GM19025 (cell line): ENCODE results near the gene HMCN2.

ENCODE experiments used
- ATAC-seq: cut with Tn5 transposase; IDR thresholded peaks from one replicate; pipeline ENCODE4 v1.9.1; 2021; ENCODE audit warnings: mild to moderate bottlenecking, low read depth, moderate library complexity; ENCODE audit not compliant: unreplicated experiment

Gene HMCN2

GRCh38 chr9:130265431-130266235 lies at the start of gene HMCN2:
HMCN2 (plus strand) TSS chr9:130265760; CDS start chr9:130265879, 119 bp downstream.
- ATAC-seq, result no peak

GRCh38 chr9:130217838-130218237 lies 47.7 kb upstream of the HMCN2 start:
- ATAC-seq, result no peak

GRCh38 chr9:130219661-130220096 lies 45.9 kb upstream of the HMCN2 start:
- ATAC-seq, result no peak

GRCh38 chr9:130220352-130220751 lies 45.2 kb upstream of the HMCN2 start:
- no peak for ATAC-seq

- ATAC-seq, result no peak
These were observed 42.7 kb upstream of the HMCN2 start for GRCh38 chr9:130222833-130223232.

- no peak for ATAC-seq
These were observed 40.5 kb upstream of the HMCN2 start for GRCh38 chr9:130225071-130225470.

GRCh38 chr9:130225586-130225985 lies 40.0 kb upstream of the HMCN2 start:
- ATAC-seq, result no peak

GRCh38 chr9:130226112-130226511 lies 39.4 kb upstream of the HMCN2 start:
- ATAC-seq, result no peak

- ATAC-seq, result no peak
These were observed 37.7 kb upstream of the HMCN2 start for GRCh38 chr9:130227833-130228232.

- no peak for ATAC-seq
These were observed 35.8 kb upstream of the HMCN2 start for GRCh38 chr9:130229759-130230158.

- ATAC-seq, result no peak
These were observed 34.9 kb upstream of the HMCN2 start for GRCh38 chr9:130230631-130231030.

- ATAC-seq, result no peak
These were observed 32.5 kb upstream of the HMCN2 start for GRCh38 chr9:130232899-130233586.

- no peak for ATAC-seq
These were observed 32.0 kb upstream of the HMCN2 start for GRCh38 chr9:130233587-130233945.

- ATAC-seq, result no peak
These were observed 31.0 kb upstream of the HMCN2 start for GRCh38 chr9:130234340-130235260.

- no peak for ATAC-seq
These were observed 29.8 kb upstream of the HMCN2 start for GRCh38 chr9:130235558-130236435.

- no peak for ATAC-seq
These were observed 29.0 kb upstream of the HMCN2 start for GRCh38 chr9:130236436-130236985.

GRCh38 chr9:130237076-130237475 lies 28.5 kb upstream of the HMCN2 start:
- ATAC-seq, result no peak

- ATAC-seq, result no peak
These were observed 27.6 kb upstream of the HMCN2 start for GRCh38 chr9:130237763-130238524.

GRCh38 chr9:130239363-130239695 lies 26.2 kb upstream of the HMCN2 start:
- ATAC-seq, result peak; percentile 12
